SK-N-SH (cell line): ENCODE data around the gene EML5. TPM values are rescaled to one million over a fixed set of nuclear protein-coding genes. Genes with fewer than 3 reads are reported as not detected.

ENCODE experiments used
- CHD2 ChIP-seq: fragments of 150-350 bp; IDR thresholded peaks from 2 replicates; pipeline ENCODE4 v1.6.1; 2018; ENCODE audit warnings: low read length; ENCODE audit not compliant: partially characterized antibody
- EP300 ChIP-seq, 2 experiments: IDR thresholded peaks; 2 replicates each; pipeline versions ENCODE4 v1.4.0 to v1.6.1; 2012; ENCODE audit warnings: borderline replicate concordance in 1 of 2, low read depth in 1 of 2, low read length in 1 of 2
- EZH2phosphoT487 ChIP-seq: fragments of 200-600 bp; sonication (generic); IDR thresholded peaks from 2 replicates; pipeline ENCODE4 v1.6.1; 2017; ENCODE audit warnings: low read depth, mixed run types, mild to moderate bottlenecking, antibody characterized with exemption, moderate library complexity, borderline replicate concordance
- FOXJ3 ChIP-seq: sonication (generic); formaldehyde crosslinking; IDR thresholded peaks from 2 replicates; pipeline ENCODE4 v1.5.1; 2020; ENCODE audit warnings: mild to moderate bottlenecking, missing genetic modification reagents
- GATA2 ChIP-seq: sonication (generic); formaldehyde crosslinking; IDR thresholded peaks from 2 replicates; pipeline ENCODE4 v1.5.0; 2020; ENCODE audit warnings: mild to moderate bottlenecking, missing genetic modification reagents
- MXI1 ChIP-seq: IDR thresholded peaks from 2 replicates; pipeline ENCODE4 v1.6.1; 2012; ENCODE audit warnings: mild to moderate bottlenecking, low read depth, low read length, improper control_type of control experiment
- NRF1 ChIP-seq: IDR thresholded peaks from 2 replicates; pipeline ENCODE4 v1.6.1; 2012; ENCODE audit warnings: low read depth, mild to moderate bottlenecking, low read length
- POLR2AphosphoS5 ChIP-seq: IDR thresholded peaks from 2 replicates; pipeline ENCODE4 v1.6.1; 2012; ENCODE audit warnings: low read depth, low read length
- RFX5 ChIP-seq: IDR thresholded peaks from 2 replicates; pipeline ENCODE4 v1.6.1; 2012; ENCODE audit warnings: mild to moderate bottlenecking, improper control_type of control experiment, low read length
- SIN3A ChIP-seq: IDR thresholded peaks from 2 replicates; pipeline ENCODE4 v1.6.1; 2012; ENCODE audit warnings: low read depth, mild to moderate bottlenecking, low read length, moderate library complexity, borderline replicate concordance
- TAF1 ChIP-seq: IDR thresholded peaks from 2 replicates; pipeline ENCODE4 v1.6.1; 2012; ENCODE audit warnings: low read depth, mild to moderate bottlenecking, low read length, moderate library complexity, borderline replicate concordance
- TCF12 ChIP-seq: IDR thresholded peaks from 2 replicates; pipeline ENCODE4 v1.4.0; 2012
- TEAD4 ChIP-seq: IDR thresholded peaks from 2 replicates; pipeline ENCODE4 v1.4.0; 2012; ENCODE audit warnings: mild to moderate bottlenecking, borderline replicate concordance; ENCODE audit not compliant: insufficient read depth
- polyA plus RNA-seq, 3 experiments: library from polyadenylated mRNA; depleted of rRNA; stranded (reverse); fragments of >200 nt; gene quantifications; 2 replicates each; pipeline ENCODE4 v1.2.3, GENCODE V29; 2012
- TF ChIP-seq, protein P1 (sequence below): fragments of 150-350 bp; IDR thresholded peaks from 2 replicates; pipeline ENCODE4 v1.6.1; 2017; ENCODE audit warnings: antibody characterized with exemption, low read length, low read depth, borderline replicate concordance
- TF ChIP-seq, protein P2 (sequence below): fragments of 150-350 bp; IDR thresholded peaks from 2 replicates; pipeline ENCODE4 v1.6.1; 2016; ENCODE audit warnings: mild to moderate bottlenecking, low read depth, low read length
- TF ChIP-seq, protein P3 (sequence below): IDR thresholded peaks from 2 replicates; pipeline ENCODE4 v1.4.0; 2012; ENCODE audit warnings: low read depth, borderline replicate concordance
- TF ChIP-seq, protein P4 (sequence below): IDR thresholded peaks from 2 replicates; pipeline ENCODE4; 2012

Gene EML5
- polyA plus RNA-seq, 1 of the 3 experiments (the other 2 are of a cell fraction), result 0.23 TPM

- TF ChIP-seq EP300 (IDR thresholded peaks at IDR 0.05; ENCODE audit: borderline replicate concordance in 1 of 2, low read depth in 1 of 2, low read length in 1 of 2) (peak; percentile 33 to 52; a peak in 2 of 4 replicates), MXI1 (peak; percentile 74; the same call in 1 of the 2 replicates), TCF12 (0 out of 2 replicates have a peak, but pooled peaks have one; percentile 2), POLR2AphosphoS5 (peak; percentile 98), SIN3A (peak; percentile 29; the same call in 1 of the 2 replicates), RFX5 (peak; percentile 97), CHD2 (peak; percentile 7), GATA2 (CRISPR knock-in tag) (no peak), NRF1 (no peak), TEAD4 (no peak), FOXJ3 (CRISPR knock-in tag) (no peak), EZH2phosphoT487 (no peak), TAF1 (peak; percentile 80; the same call in 1 of the 2 replicates)
- TF ChIP-seq, protein P1, sequence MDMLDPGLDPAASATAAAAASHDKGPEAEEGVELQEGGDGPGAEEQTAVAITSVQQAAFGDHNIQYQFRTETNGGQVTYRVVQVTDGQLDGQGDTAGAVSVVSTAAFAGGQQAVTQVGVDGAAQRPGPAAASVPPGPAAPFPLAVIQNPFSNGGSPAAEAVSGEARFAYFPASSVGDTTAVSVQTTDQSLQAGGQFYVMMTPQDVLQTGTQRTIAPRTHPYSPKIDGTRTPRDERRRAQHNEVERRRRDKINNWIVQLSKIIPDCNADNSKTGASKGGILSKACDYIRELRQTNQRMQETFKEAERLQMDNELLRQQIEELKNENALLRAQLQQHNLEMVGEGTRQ, result no peak
- TF ChIP-seq, protein P2, sequence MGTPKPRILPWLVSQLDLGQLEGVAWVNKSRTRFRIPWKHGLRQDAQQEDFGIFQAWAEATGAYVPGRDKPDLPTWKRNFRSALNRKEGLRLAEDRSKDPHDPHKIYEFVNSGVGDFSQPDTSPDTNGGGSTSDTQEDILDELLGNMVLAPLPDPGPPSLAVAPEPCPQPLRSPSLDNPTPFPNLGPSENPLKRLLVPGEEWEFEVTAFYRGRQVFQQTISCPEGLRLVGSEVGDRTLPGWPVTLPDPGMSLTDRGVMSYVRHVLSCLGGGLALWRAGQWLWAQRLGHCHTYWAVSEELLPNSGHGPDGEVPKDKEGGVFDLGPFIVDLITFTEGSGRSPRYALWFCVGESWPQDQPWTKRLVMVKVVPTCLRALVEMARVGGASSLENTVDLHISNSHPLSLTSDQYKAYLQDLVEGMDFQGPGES, result no peak
- TF ChIP-seq, protein P3, sequence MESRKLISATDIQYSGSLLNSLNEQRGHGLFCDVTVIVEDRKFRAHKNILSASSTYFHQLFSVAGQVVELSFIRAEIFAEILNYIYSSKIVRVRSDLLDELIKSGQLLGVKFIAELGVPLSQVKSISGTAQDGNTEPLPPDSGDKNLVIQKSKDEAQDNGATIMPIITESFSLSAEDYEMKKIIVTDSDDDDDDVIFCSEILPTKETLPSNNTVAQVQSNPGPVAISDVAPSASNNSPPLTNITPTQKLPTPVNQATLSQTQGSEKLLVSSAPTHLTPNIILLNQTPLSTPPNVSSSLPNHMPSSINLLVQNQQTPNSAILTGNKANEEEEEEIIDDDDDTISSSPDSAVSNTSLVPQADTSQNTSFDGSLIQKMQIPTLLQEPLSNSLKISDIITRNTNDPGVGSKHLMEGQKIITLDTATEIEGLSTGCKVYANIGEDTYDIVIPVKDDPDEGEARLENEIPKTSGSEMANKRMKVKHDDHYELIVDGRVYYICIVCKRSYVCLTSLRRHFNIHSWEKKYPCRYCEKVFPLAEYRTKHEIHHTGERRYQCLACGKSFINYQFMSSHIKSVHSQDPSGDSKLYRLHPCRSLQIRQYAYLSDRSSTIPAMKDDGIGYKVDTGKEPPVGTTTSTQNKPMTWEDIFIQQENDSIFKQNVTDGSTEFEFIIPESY, result no peak
- TF ChIP-seq, protein P4, sequence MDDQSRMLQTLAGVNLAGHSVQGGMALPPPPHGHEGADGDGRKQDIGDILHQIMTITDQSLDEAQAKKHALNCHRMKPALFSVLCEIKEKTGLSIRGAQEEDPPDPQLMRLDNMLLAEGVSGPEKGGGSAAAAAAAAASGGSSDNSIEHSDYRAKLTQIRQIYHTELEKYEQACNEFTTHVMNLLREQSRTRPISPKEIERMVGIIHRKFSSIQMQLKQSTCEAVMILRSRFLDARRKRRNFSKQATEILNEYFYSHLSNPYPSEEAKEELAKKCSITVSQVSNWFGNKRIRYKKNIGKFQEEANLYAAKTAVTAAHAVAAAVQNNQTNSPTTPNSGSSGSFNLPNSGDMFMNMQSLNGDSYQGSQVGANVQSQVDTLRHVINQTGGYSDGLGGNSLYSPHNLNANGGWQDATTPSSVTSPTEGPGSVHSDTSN, result no peak
These were observed 31.7 kb upstream of the EML5 start, which contains the start of gene TTC8 (continued) for GRCh38 chr14:88824314-88825077.
